ENCODE data around the gene GNAT3. TPM values are rescaled to one million over a fixed set of nuclear protein-coding genes. Genes with fewer than 3 reads are reported as not detected.
A peak's percentile ranks its signal among the peaks of the same experiment; 100 is the strongest.

GNAT3 gene
- total RNA-seq, 1 experiment from 2014 or later: not detected

- no peaks in the 10 kb centered on the region for H3K9me3 ChIP-seq (ENCODE audit: low read depth, low read length, poor library complexity, severe bottlenecking)
- ChIA-PET POLR2A (ENCODE audit: low non-redundant PET) (no interaction called here), CTCF (no interaction called here)
- DNase-seq (ENCODE audit: low spot score): no peak
- peaks cover 2% of the 10 kb centered on the region for H3K4me1 ChIP-seq (ENCODE audit: insufficient read depth, low read length, poor library complexity, severe bottlenecking)
- H3K27me3 ChIP-seq (replicated peaks; ENCODE audit: insufficient read depth, low read depth, low read length, poor library complexity): no peaks in the 10 kb centered on the region
- no peak overlapping the region for H3K27ac ChIP-seq (ENCODE audit: low read depth, low read length, poor library complexity, severe bottlenecking)
- no peak overlapping the region for H3K4me3 ChIP-seq (ENCODE audit: low read depth, low read length, poor library complexity, severe bottlenecking)
- intact Hi-C loops (cut with micrococcal nuclease; ENCODE audit: unreplicated experiment): no loop called here
- BruUV-seq (replicated peaks): no TSS peak
- TF ChIP-seq EZH2 (IDR thresholded peaks at IDR 0.05; ENCODE audit: borderline replicate concordance, low read depth, low read length, poor library complexity, severe bottlenecking): no peak
- TF ChIP-seq, protein P1, sequence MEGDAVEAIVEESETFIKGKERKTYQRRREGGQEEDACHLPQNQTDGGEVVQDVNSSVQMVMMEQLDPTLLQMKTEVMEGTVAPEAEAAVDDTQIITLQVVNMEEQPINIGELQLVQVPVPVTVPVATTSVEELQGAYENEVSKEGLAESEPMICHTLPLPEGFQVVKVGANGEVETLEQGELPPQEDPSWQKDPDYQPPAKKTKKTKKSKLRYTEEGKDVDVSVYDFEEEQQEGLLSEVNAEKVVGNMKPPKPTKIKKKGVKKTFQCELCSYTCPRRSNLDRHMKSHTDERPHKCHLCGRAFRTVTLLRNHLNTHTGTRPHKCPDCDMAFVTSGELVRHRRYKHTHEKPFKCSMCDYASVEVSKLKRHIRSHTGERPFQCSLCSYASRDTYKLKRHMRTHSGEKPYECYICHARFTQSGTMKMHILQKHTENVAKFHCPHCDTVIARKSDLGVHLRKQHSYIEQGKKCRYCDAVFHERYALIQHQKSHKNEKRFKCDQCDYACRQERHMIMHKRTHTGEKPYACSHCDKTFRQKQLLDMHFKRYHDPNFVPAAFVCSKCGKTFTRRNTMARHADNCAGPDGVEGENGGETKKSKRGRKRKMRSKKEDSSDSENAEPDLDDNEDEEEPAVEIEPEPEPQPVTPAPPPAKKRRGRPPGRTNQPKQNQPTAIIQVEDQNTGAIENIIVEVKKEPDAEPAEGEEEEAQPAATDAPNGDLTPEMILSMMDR (conservative IDR thresholded peaks at IDR 0.05; ENCODE audit: low read depth, low read length): no peak
- no peaks in the 10 kb centered on the region for H3K36me3 ChIP-seq (ENCODE audit: insufficient read depth, low read length, poor library complexity, severe bottlenecking)
These were observed 38.1 kb upstream of the GNAT3 start for GRCh38 chr7:80550005-80550404.

DNA sequence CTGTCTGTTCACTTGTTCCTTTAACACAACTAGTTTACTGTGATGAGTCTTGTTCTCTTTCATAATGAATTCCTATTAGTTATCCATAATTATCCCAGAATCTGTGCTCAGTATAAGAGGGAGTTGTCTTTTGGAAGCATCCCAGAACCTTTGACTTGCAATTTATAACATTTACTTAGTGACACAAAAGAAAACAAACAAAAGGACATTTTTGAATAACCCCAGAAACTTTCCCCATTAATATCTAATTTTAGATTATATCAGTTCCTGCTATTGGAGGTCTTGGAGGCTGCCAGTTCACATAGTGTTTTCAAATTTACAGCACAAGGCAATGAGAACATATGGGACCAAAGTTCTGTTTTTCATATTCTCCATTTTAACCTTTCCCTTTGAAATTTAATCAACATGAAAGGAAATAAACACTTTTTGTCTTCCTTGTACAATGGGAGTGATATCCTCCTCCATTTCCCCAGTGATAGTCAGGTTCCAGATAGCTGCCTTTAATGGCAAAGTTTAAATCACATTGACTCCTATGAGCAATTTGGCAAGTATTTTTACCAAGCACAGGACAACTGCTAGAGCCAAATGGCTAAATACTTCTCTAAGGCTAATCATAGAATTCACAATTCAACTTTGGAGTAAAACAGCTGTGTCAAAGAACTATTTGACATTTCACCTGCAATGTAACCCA, 37.1 kb upstream of the GNAT3 start:
- POLR2A ChIA-PET (ENCODE audit: low non-redundant PET): no interaction called here
- CTCF ChIA-PET: no interaction called here
- intact Hi-C loops (cut with micrococcal nuclease; ENCODE audit: unreplicated experiment): no loop called here
- no TSS peak for BruUV-seq (replicated peaks)
- Histone ChIP-seq H3K36me3 (ENCODE audit: insufficient read depth, low read length, poor library complexity, severe bottlenecking) (no peaks in the 10 kb centered on the region), H3K4me3 (ENCODE audit: low read depth, low read length, poor library complexity, severe bottlenecking) (no peak overlapping the region), H3K27me3 (replicated peaks; ENCODE audit: insufficient read depth, low read depth, low read length, poor library complexity) (no peaks in the 10 kb centered on the region), H3K27ac (ENCODE audit: low read depth, low read length, poor library complexity, severe bottlenecking) (no peak overlapping the region), H3K9me3 (ENCODE audit: low read depth, low read length, poor library complexity, severe bottlenecking) (no peaks in the 10 kb centered on the region), H3K4me1 (ENCODE audit: insufficient read depth, low read length, poor library complexity, severe bottlenecking) (peaks cover 2% of the 10 kb centered on the region)
- TF ChIP-seq, protein P1 (conservative IDR thresholded peaks at IDR 0.05; ENCODE audit: low read depth, low read length): no peak
- TF ChIP-seq EZH2 (IDR thresholded peaks at IDR 0.05; ENCODE audit: borderline replicate concordance, low read depth, low read length, poor library complexity, severe bottlenecking): no peak
- DNase-seq (ENCODE audit: low spot score): no peak

DNA sequence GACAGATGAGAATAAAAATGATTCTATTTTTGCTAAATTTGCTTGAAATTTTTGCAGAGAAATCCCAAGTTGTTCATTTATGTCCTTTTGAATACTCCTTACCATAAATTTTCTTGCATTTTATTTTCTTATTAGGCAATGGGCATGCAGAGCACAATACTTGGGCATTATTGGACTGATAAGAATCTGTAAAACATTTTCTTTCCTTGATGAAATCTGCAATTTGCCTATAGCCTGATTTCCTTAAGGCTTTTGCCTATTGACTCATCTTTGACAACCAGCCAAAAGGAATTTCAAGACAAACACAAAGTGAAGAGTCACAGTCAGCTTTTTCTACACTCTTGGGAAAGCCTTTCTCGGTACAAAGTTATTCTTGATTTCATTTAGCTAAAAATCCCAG, 30.5 kb upstream of the GNAT3 start:
- TF ChIP-seq, protein P1 (conservative IDR thresholded peaks at IDR 0.05; ENCODE audit: low read depth, low read length): no peak
- TF ChIP-seq EZH2 (IDR thresholded peaks at IDR 0.05; ENCODE audit: borderline replicate concordance, low read depth, low read length, poor library complexity, severe bottlenecking): no peak
- no peaks in the 10 kb centered on the region for H3K9me3 ChIP-seq (ENCODE audit: low read depth, low read length, poor library complexity, severe bottlenecking)
- DNase-seq (ENCODE audit: low spot score): peak; percentile 70
- H3K27me3 ChIP-seq (replicated peaks; ENCODE audit: insufficient read depth, low read depth, low read length, poor library complexity): no peaks in the 10 kb centered on the region
- intact Hi-C loops (cut with micrococcal nuclease; ENCODE audit: unreplicated experiment): no loop called here
- CTCF ChIA-PET: no interaction called here
- POLR2A ChIA-PET (ENCODE audit: low non-redundant PET): no interaction called here
- H3K4me1 ChIP-seq (ENCODE audit: insufficient read depth, low read length, poor library complexity, severe bottlenecking): no peaks in the 10 kb centered on the region
- no peaks in the 10 kb centered on the region for H3K36me3 ChIP-seq (ENCODE audit: insufficient read depth, low read length, poor library complexity, severe bottlenecking)
- no peak overlapping the region for H3K4me3 ChIP-seq (ENCODE audit: low read depth, low read length, poor library complexity, severe bottlenecking)
- no peak overlapping the region for H3K27ac ChIP-seq (ENCODE audit: low read depth, low read length, poor library complexity, severe bottlenecking)
- BruUV-seq (replicated peaks): no TSS peak

Data from A673 (cell line).